Glutamatergic neuron (in vitro differentiated cells): ENCODE measurements around the gene PPP1R14C. TPM values are rescaled to one million over a fixed set of nuclear protein-coding genes. Genes with fewer than 3 reads are reported as not detected.

ENCODE experiments used
- DNase-seq: peaks from one replicate; pipeline ENCODE4 v3.0.0; 2022
- H3K27ac Mint-ChIP-seq: one replicate; pipeline ENCODE4 v1.8.0; 2020; ENCODE audit warnings: mild to moderate bottlenecking, mixed read lengths, inconsistent platforms; ENCODE audit not compliant: unreplicated experiment
- H3K27me3 Mint-ChIP-seq: one replicate; pipeline ENCODE4 v1.8.0; 2020; ENCODE audit warnings: mild to moderate bottlenecking, moderate library complexity, mixed read lengths, inconsistent platforms; ENCODE audit not compliant: unreplicated experiment
- H3K36me3 Mint-ChIP-seq: one replicate; pipeline ENCODE4 v1.8.0; 2020; ENCODE audit warnings: mild to moderate bottlenecking, mixed read lengths, inconsistent platforms; ENCODE audit not compliant: unreplicated experiment
- H3K4me1 Mint-ChIP-seq: one replicate; pipeline ENCODE4 v1.8.0; 2020; ENCODE audit warnings: mild to moderate bottlenecking, low read depth, mixed read lengths, inconsistent platforms; ENCODE audit not compliant: unreplicated experiment
- H3K4me3 Mint-ChIP-seq: one replicate; pipeline ENCODE4 v1.8.0; 2020; ENCODE audit warnings: mild to moderate bottlenecking, mixed read lengths, inconsistent platforms; ENCODE audit not compliant: unreplicated experiment
- H3K9me3 Mint-ChIP-seq: one replicate; pipeline ENCODE4 v1.8.0; 2020; ENCODE audit warnings: mild to moderate bottlenecking, moderate library complexity, mixed read lengths, inconsistent platforms; ENCODE audit not compliant: unreplicated experiment
- CTCF ChIP-seq: fragments of 200-600 bp; sonication (generic); IDR thresholded peaks from one replicate; pipeline ENCODE4 v1.5.0; 2021; ENCODE audit not compliant: partially characterized antibody, unreplicated experiment
- total RNA-seq: library from RNA; stranded (reverse); fragmentation: NEBNext Ultra II Directional; extraction: Animal tissue kit (Norgen Biotek cat#: 25700); gene quantifications from one replicate; pipeline ENCODE4 v1.2.1, GENCODE V29; 2021; ENCODE audit not compliant: unreplicated experiment

PPP1R14C gene
- total RNA-seq, 1 donor from 2014 or later: 4.1 TPM

GRCh38 chr6:150118203-150118602 lies 24.6 kb upstream of the PPP1R14C start:
- Mint-ChIP-seq H3K9me3 (no peaks in the 10 kb centered on the region), H3K4me3 (no peak overlapping the region), H3K36me3 (no peaks in the 10 kb centered on the region), H3K27ac (no peak overlapping the region), H3K27me3 (peaks cover 2% of the 10 kb centered on the region), H3K4me1 (peaks cover 13% of the 10 kb centered on the region)
- TF ChIP-seq CTCF: no peak
- no peak for DNase-seq

- no peak overlapping the region for H3K4me3 Mint-ChIP-seq
Observed at GRCh38 chr6:150118627-150119026, 24.2 kb upstream of the PPP1R14C start.

GRCh38 chr6:150119173-150119572 lies 23.7 kb upstream of the PPP1R14C start:
- peak; percentile 49 for DNase-seq
- Mint-ChIP-seq H3K9me3 (no peaks in the 10 kb centered on the region), H3K36me3 (no peaks in the 10 kb centered on the region), H3K27me3 (peaks cover 2% of the 10 kb centered on the region), H3K27ac (peak overlapping the region; percentile 60), H3K4me3 (no peak overlapping the region), H3K4me1 (peaks cover 13% of the 10 kb centered on the region)
- TF ChIP-seq CTCF: no peak

More at GRCh38 chr6:150118627-150119026, 24.2 kb upstream of the PPP1R14C start:
- H3K4me1 Mint-ChIP-seq: peaks cover 13% of the 10 kb centered on the region
- DNase-seq: no peak
- TF ChIP-seq CTCF: no peak
- H3K27ac Mint-ChIP-seq: no peak overlapping the region
- no peaks in the 10 kb centered on the region for H3K9me3 Mint-ChIP-seq
- H3K36me3 Mint-ChIP-seq: no peaks in the 10 kb centered on the region
- peaks cover 2% of the 10 kb centered on the region for H3K27me3 Mint-ChIP-seq

- Mint-ChIP-seq H3K36me3 (no peaks in the 10 kb centered on the region), H3K4me3 (no peak overlapping the region), H3K27me3 (no peaks in the 10 kb centered on the region), H3K27ac (no peak overlapping the region), H3K4me1 (peaks cover 8% of the 10 kb centered on the region), H3K9me3 (no peaks in the 10 kb centered on the region)
- DNase-seq: no peak
- TF ChIP-seq CTCF: no peak
Observed at GRCh38 chr6:150123645-150124044, 19.2 kb upstream of the PPP1R14C start.

GRCh38 chr6:150124235-150124634 lies 18.6 kb upstream of the PPP1R14C start:
- H3K27ac Mint-ChIP-seq: no peak overlapping the region
- no peaks in the 10 kb centered on the region for H3K36me3 Mint-ChIP-seq
- no peaks in the 10 kb centered on the region for H3K27me3 Mint-ChIP-seq
- no peaks in the 10 kb centered on the region for H3K9me3 Mint-ChIP-seq
- H3K4me1 Mint-ChIP-seq: peaks cover 3% of the 10 kb centered on the region
- no peak overlapping the region for H3K4me3 Mint-ChIP-seq
- no peak for TF ChIP-seq CTCF
- no peak for DNase-seq
